Colonic mucosa (tissue), 4 donors: ENCODE data around the gene CFAP299. TPM values are rescaled to one million over a fixed set of nuclear protein-coding genes. Genes with fewer than 3 reads are reported as not detected.

Experiments
- DNase-seq: peaks from one replicate; pipeline ENCODE4 v3.0.0-alpha.2; 2020
- H3K27ac ChIP-seq: fragments of 200-600 bp; one replicate; pipeline ENCODE4 v1.8.0; 2021
- H3K27me3 ChIP-seq: fragments of 200-600 bp; one replicate; pipeline ENCODE4 v1.8.0; 2021
- H3K36me3 ChIP-seq: fragments of 200-600 bp; one replicate; pipeline ENCODE4 v1.8.0; 2021
- H3K4me1 ChIP-seq: fragments of 200-600 bp; one replicate; pipeline ENCODE4 v1.8.0; 2021; ENCODE audit warnings: mild to moderate bottlenecking
- H3K4me3 ChIP-seq: fragments of 200-600 bp; one replicate; pipeline ENCODE4 v1.8.0; 2021
- H3K9ac ChIP-seq, 2 donors: one replicate each; pipeline ENCODE4 v1.7.0; 2013; ENCODE audit warnings: control low read depth in 2 of 2, low read depth in 2 of 2, low read length in 2 of 2
- H3K9me3 ChIP-seq: fragments of 200-600 bp; one replicate; pipeline ENCODE4 v1.8.0; 2021
- intact Hi-C: fragments of 100-400 bp; cut with DNase I; formaldehyde crosslinking; loops from one replicate; pipeline ENCODE4 v1.14.1; 2022
- total RNA-seq, 2 donors: library from RNA; stranded (reverse); fragmentation: NEBNext Ultra II Directional in 1 of 2; extraction: Animal tissue kit (Norgen Biotek cat#: 25700) in 1 of 2; gene quantifications; one replicate each; pipeline ENCODE4 v1.2.1, GENCODE V29; 2021
- TF ChIP-seq, protein P1 (sequence below): fragments of 200-600 bp; IDR thresholded peaks from one replicate; pipeline ENCODE4 v1.8.0; 2022; ENCODE audit warnings: antibody characterized with exemption, mild to moderate bottlenecking
- donor health status: healthy.
- donor health status: DM: no; HTN: no; CAD: no.
- donor health status: DM: no; HTN: no; CAD: no.

CFAP299 gene
- total RNA-seq, 2 donors from 2014 or later = not detected

DNA sequence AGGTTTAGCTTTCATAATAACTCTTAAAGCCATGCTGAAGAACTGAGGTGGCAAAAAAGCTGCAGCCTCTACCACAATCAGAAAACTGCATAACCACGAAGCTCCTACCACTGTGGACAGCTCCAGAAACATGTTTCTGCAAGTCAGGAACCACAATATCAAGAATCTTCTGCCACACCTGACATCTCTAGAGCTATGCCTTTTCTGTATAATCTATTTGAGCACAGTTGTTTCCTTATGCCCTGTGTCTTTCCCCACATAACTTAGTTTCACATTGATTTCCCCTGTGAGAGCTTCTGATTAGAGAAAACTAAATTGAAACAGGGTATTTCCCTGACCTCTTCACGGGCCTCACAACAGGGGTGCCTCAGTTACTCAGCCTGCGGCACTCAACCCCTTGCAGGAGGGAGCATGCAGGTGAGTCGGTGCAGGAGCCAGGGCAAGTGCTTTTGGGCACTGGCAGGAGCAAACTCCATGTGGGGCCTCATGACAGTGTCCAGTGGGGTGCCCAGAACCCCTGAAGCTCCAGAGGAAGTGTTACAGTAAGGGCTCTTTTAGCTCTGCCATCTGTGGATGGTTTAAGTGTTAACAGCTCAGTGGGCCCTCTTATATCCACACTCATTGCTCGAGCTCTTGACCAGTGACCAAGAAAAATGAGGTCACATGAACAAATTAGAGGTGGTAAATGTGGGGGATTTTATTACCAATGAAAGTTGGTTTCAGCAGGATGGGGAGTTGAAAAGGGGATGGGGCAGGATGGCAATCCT is 562.2 kb downstream of the CFAP299 start:
- H3K27me3 ChIP-seq = no peaks in the 10 kb centered on the region
- TF ChIP-seq, protein P1, sequence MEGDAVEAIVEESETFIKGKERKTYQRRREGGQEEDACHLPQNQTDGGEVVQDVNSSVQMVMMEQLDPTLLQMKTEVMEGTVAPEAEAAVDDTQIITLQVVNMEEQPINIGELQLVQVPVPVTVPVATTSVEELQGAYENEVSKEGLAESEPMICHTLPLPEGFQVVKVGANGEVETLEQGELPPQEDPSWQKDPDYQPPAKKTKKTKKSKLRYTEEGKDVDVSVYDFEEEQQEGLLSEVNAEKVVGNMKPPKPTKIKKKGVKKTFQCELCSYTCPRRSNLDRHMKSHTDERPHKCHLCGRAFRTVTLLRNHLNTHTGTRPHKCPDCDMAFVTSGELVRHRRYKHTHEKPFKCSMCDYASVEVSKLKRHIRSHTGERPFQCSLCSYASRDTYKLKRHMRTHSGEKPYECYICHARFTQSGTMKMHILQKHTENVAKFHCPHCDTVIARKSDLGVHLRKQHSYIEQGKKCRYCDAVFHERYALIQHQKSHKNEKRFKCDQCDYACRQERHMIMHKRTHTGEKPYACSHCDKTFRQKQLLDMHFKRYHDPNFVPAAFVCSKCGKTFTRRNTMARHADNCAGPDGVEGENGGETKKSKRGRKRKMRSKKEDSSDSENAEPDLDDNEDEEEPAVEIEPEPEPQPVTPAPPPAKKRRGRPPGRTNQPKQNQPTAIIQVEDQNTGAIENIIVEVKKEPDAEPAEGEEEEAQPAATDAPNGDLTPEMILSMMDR = no peak
- no peaks in the 10 kb centered on the region for H3K9me3 ChIP-seq
- no peaks in the 10 kb centered on the region for H3K36me3 ChIP-seq
- H3K27ac ChIP-seq = no peak overlapping the region
- no peak overlapping the region for H3K4me3 ChIP-seq
- no peak overlapping the region for H3K9ac ChIP-seq
- H3K4me1 ChIP-seq = no peaks in the 10 kb centered on the region
- intact Hi-C loops = no loop called here
- DNase-seq = no peak

DNA sequence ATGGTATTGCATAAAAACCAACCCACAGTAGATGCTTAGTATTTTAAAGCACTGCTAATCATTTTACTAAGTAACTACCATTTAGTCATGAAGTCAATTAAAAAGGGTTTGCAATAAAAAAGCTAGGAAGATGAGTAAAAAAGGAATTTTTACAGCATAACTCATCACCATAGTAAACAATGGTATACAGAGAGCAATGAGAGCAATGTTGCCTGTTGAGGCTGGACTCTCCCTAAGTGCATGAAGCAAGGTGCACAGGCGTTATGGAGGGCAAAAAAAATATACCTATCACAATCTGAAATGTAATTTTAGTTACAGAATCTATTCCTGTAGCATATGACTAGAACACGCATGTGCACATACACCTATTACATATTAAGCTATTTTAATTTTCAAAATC is 565.4 kb downstream of the CFAP299 start:
- TF ChIP-seq, protein P1 = no peak
- DNase-seq = no peak
- Histone ChIP-seq H3K9me3 (no peaks in the 10 kb centered on the region), H3K36me3 (no peaks in the 10 kb centered on the region), H3K27me3 (no peaks in the 10 kb centered on the region), H3K4me3 (no peak overlapping the region), H3K9ac (no peak overlapping the region), H3K27ac (no peak overlapping the region), H3K4me1 (no peaks in the 10 kb centered on the region)
- intact Hi-C loops = no loop called here

DNA sequence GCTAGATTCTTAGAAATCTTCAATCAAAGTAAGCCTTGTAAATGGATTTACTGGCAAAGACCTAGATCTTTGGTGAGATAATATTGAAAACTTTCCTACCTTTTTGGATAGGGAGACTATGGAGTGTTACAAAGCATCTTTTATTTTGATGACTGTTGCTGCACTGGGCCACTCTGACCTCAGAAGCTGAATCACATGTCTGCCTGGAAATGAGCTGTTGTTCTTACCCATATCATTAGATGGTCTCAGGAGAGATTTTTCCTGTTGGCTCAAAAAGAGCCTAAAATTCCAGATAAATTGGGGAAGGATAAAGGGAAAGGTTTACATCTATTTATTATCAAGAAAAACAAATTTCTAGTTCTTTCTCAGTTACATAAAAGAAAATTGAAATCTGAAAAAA is 567.5 kb downstream of the CFAP299 start:
- no peak overlapping the region for H3K9ac ChIP-seq
- H3K36me3 ChIP-seq = no peaks in the 10 kb centered on the region
- H3K27ac ChIP-seq = no peak overlapping the region
- TF ChIP-seq, protein P1 = no peak
- no peaks in the 10 kb centered on the region for H3K4me1 ChIP-seq
- no peaks in the 10 kb centered on the region for H3K9me3 ChIP-seq
- no peak for DNase-seq
- no peak overlapping the region for H3K4me3 ChIP-seq
- intact Hi-C loops = no loop called here
- no peaks in the 10 kb centered on the region for H3K27me3 ChIP-seq

DNA sequence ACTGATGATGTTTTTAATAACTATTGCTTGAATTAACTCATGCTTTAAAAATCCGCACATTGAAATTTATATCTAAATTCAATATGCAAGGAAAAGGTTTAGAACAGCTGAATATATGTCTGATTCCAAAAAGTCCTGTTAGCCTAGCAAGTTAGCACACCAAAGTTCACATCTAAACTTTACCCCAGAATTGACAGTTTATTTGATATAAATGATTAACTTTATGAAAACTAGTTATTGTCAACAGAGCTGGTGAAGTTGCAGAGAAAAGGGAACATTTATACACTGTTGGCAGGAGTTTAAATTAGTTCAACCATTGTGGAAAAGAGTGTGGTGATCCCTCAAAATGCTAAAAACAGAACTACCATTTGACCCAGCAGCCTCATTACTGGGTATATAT is 574.4 kb downstream of the CFAP299 start:
- TF ChIP-seq, protein P1 = no peak
- Histone ChIP-seq H3K4me3 (no peak overlapping the region), H3K9ac (no peak overlapping the region), H3K36me3 (no peaks in the 10 kb centered on the region), H3K27ac (no peak overlapping the region), H3K4me1 (no peaks in the 10 kb centered on the region), H3K9me3 (no peaks in the 10 kb centered on the region), H3K27me3 (no peaks in the 10 kb centered on the region)
- intact Hi-C loops = no loop called here
- no peak for DNase-seq

DNA sequence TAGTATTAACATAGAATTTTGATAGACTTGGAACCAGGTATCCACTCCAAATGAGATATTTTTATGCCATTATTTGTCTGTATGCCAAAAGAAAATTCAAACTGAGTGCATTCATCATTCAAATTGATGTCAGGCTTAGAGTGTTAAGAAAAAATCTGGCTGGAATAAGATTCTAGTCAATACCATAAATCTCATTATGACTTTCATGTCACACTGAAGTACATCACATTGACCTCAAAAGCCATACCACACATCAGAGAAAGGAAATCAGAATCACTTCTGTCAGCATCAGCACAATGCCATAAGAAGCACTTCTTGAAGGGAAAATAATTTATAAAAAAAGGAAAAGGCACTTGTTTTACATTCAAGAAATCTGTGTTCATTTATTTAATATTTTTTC is 575.9 kb downstream of the CFAP299 start:
- no peak for DNase-seq
- H3K27me3 ChIP-seq = no peaks in the 10 kb centered on the region
- TF ChIP-seq, protein P1 = no peak
- intact Hi-C loops = no loop called here
- H3K9ac ChIP-seq = no peak overlapping the region
- no peaks in the 10 kb centered on the region for H3K36me3 ChIP-seq
- H3K27ac ChIP-seq = no peak overlapping the region
- H3K4me1 ChIP-seq = no peaks in the 10 kb centered on the region
- H3K9me3 ChIP-seq = no peaks in the 10 kb centered on the region
- no peak overlapping the region for H3K4me3 ChIP-seq
